Activated naive CD8-positive, alpha-beta T cell treated with anti-CD3 and anti-CD28 coated beads for 36 hours (primary cell): ENCODE data around the gene CDCA8. TPM values are rescaled to one million over a fixed set of nuclear protein-coding genes. Genes with fewer than 3 reads are reported as not detected.

Experiments used
- DNase-seq: peaks from one replicate; pipeline ENCODE4 v3.0.0; 2021
- H3K27ac Mint-ChIP-seq: one replicate; pipeline ENCODE4 v1.8.0; 2022; ENCODE audit warnings: mild to moderate bottlenecking, moderate library complexity, mixed read lengths
- H3K27me3 Mint-ChIP-seq: one replicate; pipeline ENCODE4 v1.8.0; 2022; ENCODE audit warnings: mild to moderate bottlenecking, mixed read lengths
- H3K36me3 Mint-ChIP-seq: one replicate; pipeline ENCODE4 v1.8.0; 2021; ENCODE audit warnings: mild to moderate bottlenecking, mixed read lengths
- H3K4me1 Mint-ChIP-seq: one replicate; pipeline ENCODE4 v1.8.0; 2021; ENCODE audit warnings: mixed read lengths
- H3K4me3 Mint-ChIP-seq: one replicate; pipeline ENCODE4 v1.8.0; 2022; ENCODE audit warnings: mild to moderate bottlenecking, moderate library complexity, mixed read lengths
- H3K9me3 Mint-ChIP-seq: one replicate; pipeline ENCODE4 v1.8.0; 2022; ENCODE audit warnings: mixed read lengths
- total RNA-seq, 2 experiments: library from RNA; stranded (reverse); gene quantifications; one replicate each; pipeline ENCODE4 v1.2.3, GENCODE V29; 2021

The CDCA8 gene
- total RNA-seq, 2 experiments from 2014 or later: 60.7 to 61.9 TPM

- DNase-seq: no peak
- no peaks in the 10 kb centered on the region for H3K36me3 Mint-ChIP-seq
- H3K27me3 Mint-ChIP-seq: peaks cover 40% of the 10 kb centered on the region
- H3K27ac Mint-ChIP-seq: no peak overlapping the region
- no peak overlapping the region for H3K4me3 Mint-ChIP-seq
- no peaks in the 10 kb centered on the region for H3K9me3 Mint-ChIP-seq
- peaks cover 18% of the 10 kb centered on the region for H3K4me1 Mint-ChIP-seq
Observed at GRCh38 chr1:37755951-37756560, 63.7 kb downstream of the CDCA8 start.

Other genes starting within 250 kb of the CDCA8 start
- gene ZC3H12A, start 217.9 kb upstream of the CDCA8 start, total RNA-seq: 10 to 100 TPM; 29.2 to 29.4 TPM
- 10 to 100 TPM; 78.3 to 83.3 TPM for gene MEAF6, start 177.8 kb upstream of the CDCA8 start, total RNA-seq
- gene SNIP1, start 138.2 kb upstream of the CDCA8 start, total RNA-seq: 10 to 100 TPM; 25.2 to 27.6 TPM
- gene DNALI1, start 135.6 kb upstream of the CDCA8 start, total RNA-seq: not detected
- gene GNL2, start 96.6 kb upstream of the CDCA8 start, total RNA-seq: 100 to 1,000 TPM in 1 of 2 experiments, 10 to 100 TPM in 1; 95.8 to 101 TPM
- gene RSPO1, start 57.6 kb upstream of the CDCA8 start, total RNA-seq: not detected
- gene EPHA10, start 72.6 kb downstream of the CDCA8 start, total RNA-seq: not detected
- 1 to 10 TPM; 1.5 TPM for gene MANEAL, start 101.3 kb downstream of the CDCA8 start, total RNA-seq
- 10 to 100 TPM; 26.1 to 27.7 TPM for gene C1orf122, start 115.3 kb downstream of the CDCA8 start, total RNA-seq
- 10 to 100 TPM; 58.3 to 62.0 TPM for gene YRDC, start 115.7 kb downstream of the CDCA8 start, total RNA-seq
- 10 to 100 TPM; 31.2 to 31.4 TPM for gene MTF1, start 167.1 kb downstream of the CDCA8 start, total RNA-seq